NCI-H345 (cell line): ENCODE results near the gene FTO.

Experiments
- DNase-seq: peaks from one replicate; lab custom pipeline; 2025; lab: John Stamatoyannopoulos, UW

Gene FTO

DNA sequence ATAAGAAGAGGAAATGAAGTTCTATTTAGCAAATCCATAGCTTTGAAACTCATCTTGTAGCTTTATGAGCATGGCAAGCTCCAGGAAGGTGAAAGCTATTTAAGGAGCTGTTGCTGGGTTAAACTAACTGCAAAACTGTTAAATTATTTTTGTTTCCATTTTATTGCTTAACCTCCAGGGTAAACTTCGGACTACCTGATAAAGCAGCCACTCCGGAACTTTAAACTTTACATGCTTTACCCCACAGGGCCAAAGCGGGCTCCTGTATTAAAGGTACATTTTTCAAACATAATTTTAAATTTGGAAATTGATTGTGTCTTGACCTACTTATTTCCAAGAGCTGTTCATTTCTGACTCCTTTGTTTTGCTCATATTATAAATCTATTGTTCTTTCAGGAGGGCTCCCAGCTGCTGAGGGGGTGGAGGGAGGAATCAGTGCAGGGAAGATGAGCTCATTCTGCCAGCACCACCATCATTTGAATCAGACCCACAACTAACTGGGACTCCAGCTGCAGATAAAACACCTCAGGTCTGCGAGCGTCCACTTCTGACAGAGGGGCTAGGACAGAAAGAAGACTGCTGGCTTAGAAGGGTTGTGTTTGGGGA is 424.8 kb downstream of the FTO start:
- no peak for DNase-seq

- DNase-seq, result no peak
Measured at GRCh38 chr16:54129810-54130209, 425.9 kb downstream of the FTO start.

DNA sequence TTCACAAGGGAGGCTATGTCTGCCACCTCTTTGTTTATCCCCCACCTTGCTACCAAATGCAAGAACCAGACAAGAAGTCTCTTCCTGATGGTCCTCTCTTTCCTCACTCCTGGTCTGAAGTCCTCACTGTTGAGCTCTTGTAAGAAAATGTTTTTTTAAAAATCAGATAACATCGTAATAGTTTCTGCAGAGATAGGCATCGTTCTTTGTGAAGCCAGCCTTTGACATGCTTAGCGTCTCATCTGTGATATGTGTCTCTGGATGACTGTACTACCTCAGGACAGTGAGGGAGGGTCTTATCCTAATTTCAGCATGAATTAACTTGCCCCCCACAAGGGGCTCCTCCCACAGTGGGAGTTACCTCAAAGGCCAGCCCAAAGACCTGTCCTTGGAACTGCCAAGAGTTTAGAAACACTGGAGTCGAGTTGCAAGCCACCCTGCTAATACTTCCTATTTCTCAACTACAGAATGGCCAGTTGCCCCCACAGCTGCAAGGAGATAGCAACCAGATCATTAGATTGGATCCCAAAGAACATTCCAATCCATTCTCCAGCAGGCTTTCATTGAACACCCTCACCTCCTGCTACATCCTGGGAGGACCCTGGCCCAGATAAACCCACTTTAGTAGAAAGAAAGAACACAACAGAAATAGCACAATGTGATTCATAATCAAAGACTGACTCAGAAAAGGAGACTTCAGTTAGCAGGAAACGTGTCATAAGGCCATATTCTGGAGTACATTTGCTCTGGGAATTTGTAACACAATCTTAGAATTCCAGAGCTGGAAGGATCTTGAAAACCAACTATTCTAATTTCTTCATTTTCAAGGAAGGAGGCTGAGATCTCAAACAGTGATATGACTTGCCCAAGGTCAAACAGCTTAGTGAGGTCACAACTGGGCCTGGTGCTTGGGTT is 431.7 kb downstream of the FTO start:
- no peak for DNase-seq

GRCh38 chr16:54136276-54136625 is 432.3 kb downstream of the FTO start:
- no peak for DNase-seq

DNA sequence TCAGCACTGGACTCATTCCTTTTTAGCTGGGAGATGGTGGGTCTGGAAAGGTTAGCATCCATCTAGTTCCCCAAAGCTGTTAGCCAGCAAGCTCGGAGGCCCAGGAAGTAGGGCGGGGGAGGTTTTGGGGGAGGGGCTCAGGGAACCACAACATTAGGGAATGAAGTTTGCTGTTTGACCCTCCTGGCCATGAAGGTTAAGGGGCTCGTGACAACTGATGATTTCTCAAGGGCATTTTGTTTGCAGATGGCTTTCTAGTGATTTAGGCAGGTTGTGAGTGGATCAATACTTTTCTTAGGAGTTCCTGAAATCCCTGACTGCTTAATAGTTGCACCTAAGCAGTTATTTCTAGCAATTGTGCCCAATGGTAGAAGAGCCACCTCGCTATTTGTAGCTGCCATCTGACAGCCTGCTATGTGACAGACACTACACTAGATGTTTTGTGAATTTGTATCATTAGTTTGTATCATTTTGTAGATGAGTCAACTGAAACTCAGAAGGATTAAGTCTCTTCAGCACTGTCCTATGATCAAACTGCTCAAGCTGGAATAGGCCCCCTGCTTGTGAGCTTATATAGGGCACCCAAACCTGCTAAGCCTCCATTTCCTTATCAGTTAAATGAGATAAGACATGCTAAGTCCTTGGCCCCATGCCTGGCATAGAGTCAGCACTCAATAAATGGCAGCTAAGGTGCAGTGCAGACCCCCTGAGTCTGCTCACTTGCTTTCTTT is 436.3 kb downstream of the FTO start:
- no peak for DNase-seq

GRCh38 chr16:54140788-54141136 is 436.8 kb downstream of the FTO start:
- no peak for DNase-seq

- DNase-seq, result no peak
Measured at GRCh38 chr16:54142787-54143186, 438.8 kb downstream of the FTO start.

DNA sequence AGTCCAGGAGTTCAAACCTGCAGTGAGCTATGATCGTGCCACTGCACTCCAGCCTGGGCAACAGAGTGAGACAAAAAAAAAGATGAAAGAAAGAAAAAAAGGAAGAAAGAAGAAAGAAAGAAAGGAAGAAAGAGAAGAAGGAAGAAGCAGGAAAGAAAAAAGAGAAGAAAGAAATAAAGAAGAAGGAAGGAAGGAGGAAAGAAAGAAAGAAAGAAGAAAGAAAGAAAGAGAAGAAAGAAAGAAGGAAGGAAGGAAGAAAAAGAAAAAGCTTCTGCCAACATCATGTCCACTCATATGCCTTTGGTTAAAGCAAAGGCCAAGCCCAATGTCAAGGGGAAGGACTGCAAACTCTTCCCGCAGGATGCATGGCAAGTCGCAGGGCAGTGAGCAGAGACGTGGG is 439.5 kb downstream of the FTO start:
- no peak for DNase-seq

DNA sequence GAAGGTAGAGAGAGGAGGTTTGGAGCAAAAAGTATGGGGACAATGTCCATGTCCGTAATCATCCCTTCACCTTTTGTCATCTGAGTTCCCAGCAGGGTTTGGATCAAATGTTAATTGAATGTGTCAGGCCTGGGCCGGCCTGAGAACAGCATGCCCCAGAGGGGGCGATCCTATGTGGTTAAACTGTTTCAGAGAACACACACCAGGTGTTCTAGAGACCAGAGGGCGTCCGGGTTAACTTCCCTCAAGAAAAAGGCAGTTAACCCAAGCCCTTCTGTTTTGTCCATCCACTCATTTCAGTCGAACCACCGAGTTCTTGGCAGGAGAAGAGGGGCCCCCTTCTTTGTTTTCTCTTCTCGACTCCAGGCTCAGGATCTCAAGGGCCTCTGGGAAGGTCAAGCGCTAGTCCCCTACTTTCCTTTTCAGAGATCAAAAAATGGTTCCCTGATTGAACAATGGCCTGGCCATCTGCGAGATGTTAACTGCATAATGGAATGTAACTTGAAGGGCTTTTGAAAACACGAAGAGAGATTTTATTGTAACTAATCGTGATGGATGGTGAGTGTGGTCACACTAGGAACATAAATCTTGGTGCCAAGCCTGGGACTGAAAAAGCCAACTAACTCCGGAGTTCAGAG is 440.1 kb downstream of the FTO start:
- DNase-seq, result no peak

DNA sequence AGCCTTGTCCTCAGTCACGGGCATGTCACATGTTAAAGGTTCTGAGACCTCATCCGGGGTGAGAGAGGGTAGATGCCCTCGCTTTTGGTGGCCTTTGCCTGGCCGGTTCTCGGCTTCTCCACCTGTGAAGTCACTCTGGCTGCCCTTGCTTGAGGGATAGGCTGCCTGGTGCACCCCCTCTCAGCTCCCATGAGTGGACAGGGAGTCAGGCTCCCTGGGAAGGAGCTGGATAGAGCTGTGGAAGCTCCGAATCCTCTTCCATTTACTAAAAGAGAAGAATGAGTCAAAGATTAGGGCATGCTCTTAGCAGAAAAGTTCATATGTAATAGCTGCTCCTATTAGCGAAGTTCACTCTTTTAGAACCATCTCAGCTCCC is 440.6 kb downstream of the FTO start:
- no peak for DNase-seq

DNA sequence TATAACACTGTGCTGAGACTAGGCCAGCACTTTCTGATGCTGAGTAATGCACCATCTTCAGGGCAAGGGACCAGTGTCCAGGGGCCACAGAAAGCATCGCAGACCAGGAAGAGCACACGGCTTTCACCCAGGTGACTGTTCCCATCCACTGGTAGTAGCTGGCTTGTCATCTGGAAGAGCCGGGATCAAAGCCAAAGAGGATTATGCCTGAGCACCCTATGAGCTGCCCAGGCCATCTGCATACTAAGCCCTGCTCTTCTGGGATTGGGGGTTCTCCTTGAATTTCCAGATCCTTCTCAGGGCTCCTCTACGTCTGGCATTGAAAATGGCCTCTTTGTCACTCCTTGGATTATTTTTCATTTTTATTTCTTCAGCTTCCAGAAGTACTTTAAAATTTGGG is 441.9 kb downstream of the FTO start:
- DNase-seq, result no peak

GRCh38 chr16:54148974-54149373 is 445.0 kb downstream of the FTO start:
- DNase-seq, result no peak

DNA sequence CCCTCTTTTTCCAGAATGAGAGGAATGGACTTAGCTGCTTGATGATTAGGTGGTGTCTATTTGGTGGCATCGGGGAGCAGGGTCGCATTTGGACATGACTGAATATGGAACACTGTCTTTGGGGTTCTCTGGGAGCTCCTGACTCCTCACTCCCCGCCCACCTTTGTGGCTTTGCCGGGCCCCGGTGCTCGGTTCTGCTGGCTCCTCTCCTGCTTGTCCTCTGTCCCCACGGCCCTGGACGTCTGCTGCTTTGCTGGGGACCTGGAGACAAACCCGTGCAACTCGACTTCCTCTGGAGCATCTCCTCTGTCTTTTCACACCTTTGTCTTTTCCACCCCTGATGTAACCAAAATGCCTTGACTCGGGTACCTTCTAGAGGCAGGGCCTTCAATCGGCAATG is 446.9 kb downstream of the FTO start:
- no peak for DNase-seq

DNA sequence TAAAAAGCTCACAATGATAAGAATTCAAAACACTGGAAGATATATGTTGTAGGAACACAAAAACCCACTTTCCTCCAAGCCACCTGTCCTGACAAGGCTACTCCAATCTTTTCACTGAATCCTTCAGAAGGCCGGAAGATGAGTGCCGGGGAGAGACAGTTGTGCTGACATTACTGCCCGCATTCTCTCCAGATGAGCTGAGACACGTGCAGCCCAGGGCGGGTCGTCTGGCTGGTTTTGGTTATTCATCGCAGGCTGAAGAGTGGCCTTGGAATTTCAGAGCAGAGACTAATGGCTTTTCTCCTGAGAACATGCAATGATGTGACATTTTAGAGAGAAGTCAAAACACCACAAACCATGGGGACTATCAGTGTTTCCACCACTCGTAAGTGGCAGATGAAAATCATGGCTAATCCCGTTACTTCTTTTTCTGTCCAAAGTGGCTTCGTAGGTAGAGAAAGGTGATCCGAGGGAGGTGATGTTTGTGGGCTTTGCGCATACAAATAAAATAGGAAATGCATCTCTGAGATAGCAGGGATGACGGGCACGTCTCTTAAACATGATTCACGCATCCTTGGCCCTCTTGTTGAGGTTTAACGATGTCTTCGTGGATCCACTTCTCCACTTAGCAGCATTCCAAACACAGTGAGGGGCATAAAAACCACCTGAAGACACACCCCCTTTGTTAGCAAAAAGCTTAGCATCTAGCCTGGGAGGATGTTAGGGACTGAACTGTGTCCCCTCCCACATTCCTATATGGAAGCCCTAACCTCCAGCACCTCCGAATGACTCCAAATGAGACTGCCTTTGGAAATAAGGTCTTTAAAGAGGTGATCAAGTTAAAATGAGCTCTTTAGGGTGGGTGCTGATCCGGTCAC is 448.6 kb downstream of the FTO start:
- DNase-seq, result no peak

- no peak for DNase-seq
Measured at GRCh38 chr16:54153240-54153934, 449.4 kb downstream of the FTO start.

GRCh38 chr16:54156349-54156748 is 452.4 kb downstream of the FTO start:
- no peak for DNase-seq

GRCh38 chr16:54158986-54159385 is 455.0 kb downstream of the FTO start:
- DNase-seq, result no peak

GRCh38 chr16:54159490-54160080 is 455.6 kb downstream of the FTO start:
- DNase-seq, result no peak

DNA sequence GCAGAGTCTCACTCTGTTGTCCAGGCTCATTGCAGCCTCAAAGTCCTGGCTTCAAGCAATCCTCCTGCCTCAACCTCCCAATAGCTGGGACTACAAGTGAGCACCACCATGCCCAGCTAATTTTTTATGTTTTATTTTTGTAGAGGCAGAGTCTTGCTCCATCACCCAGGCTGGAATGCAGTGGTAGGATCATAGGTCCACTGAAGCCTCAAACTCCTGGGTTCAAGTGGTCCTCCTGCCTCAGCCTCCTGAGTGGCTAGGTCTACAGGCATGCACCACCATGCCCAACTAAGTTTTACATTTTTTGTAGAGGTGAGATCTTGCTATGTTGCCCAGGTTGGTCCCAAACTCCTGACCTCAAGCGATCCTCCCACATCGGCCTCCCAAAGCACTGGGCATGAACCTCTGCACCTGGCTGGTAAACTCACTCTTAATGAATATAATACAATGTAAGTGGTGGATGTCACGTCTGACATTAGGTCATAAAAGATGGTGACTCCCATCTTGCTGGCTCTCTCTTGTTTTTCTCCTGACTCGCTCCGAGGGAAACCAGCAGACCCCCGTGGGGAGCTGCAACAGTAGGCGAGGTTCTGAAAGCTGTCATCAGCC is 456.4 kb downstream of the FTO start:
- no peak for DNase-seq
